CD4-positive, alpha-beta T cell treated with Interleukin-21 for 1 hour (primary cell): ENCODE data around the gene KNDC1.
"Not testable (repeated sequence)": the region's sequence is repeated elsewhere in the genome, so short reads cannot be mapped to it uniquely, and the experiment has no call there.

Source experiments
- DNase-seq: peaks from one replicate; pipeline ENCODE4 v3.0.0-alpha.2; 2020

KNDC1 gene

DNA sequence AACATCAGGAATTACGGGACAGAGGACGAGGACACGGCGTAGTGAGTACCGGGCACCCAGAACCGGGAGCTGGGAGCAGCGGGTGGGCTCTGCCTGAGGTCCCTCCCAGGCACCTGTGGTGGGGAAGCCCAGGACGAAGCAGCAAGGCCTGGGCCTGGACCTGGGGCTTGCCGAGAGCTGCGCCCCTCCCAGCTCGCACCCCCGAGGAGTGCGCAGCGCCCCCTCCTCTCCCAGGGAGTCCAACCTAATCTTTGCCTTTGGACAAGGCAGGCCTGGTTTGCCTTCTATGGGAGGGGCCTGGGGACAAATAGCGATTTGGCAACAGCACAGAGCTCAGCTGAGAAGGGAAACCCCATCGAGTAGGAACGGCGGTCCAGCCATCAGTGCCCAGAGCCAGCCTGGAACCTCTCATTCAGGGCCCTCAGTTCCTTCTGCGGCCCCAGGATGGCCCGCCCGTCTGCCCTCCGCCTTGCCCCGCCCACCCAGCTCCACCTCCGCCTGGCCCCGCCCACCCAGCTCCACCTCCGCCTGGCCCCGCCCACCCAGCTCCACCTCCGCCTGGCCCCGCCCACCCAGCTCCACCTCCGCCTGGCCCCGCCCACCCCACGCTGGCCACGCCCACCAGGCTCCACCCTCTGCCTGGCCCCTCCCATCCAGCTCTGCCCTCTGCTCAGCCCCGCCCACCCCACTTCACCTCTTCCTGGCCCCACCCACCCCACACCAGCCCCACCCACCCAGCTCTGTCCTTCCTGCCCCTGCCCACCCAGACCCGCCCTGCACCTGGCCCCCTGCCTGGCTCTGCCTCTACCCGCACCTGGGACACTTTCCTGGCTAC lies 32.5 kb upstream of the KNDC1 start:
- peak; percentile 6 for DNase-seq

- DNase-seq: no peak
These were observed 31.6 kb upstream of the KNDC1 start for GRCh38 chr10:133128126-133129070.

DNA sequence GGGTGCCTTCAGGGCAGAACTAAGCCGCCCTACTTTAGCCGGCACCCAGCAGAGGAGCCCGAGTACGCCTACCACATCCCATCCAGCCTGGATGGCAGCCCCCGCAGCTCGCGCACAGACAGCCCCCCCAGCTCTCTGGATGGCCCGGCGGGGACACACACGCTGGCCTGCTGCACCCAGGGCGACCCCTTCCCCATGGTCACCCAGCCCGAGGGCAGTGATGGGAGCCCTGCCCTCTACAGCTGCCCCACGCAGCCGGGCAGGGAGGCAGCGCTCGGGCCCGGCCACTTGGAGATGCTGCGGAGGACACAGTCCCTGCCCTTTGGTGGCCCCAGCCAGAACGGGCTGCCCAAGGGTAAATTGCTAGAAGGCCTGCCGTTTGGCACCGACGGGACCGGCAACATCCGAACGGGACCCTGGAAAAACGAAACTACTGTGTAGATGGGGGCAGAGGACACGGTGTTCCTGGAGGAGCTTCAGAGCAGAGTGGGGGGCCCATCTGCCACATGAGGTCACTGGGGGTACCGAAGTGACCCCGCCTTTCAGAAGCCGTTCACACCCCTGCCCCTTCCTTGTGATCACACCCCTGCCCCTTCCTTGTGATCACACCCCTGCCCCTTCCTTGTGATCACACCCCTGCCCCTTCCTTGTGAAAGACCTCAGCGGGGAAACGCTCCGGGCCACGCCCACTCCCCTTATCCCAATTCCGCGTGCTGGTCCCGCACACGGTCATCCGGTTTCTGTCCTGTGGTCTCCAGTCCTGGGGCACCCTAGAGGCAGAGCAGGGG lies 30.8 kb upstream of the KNDC1 start:
- no peak for DNase-seq

DNA sequence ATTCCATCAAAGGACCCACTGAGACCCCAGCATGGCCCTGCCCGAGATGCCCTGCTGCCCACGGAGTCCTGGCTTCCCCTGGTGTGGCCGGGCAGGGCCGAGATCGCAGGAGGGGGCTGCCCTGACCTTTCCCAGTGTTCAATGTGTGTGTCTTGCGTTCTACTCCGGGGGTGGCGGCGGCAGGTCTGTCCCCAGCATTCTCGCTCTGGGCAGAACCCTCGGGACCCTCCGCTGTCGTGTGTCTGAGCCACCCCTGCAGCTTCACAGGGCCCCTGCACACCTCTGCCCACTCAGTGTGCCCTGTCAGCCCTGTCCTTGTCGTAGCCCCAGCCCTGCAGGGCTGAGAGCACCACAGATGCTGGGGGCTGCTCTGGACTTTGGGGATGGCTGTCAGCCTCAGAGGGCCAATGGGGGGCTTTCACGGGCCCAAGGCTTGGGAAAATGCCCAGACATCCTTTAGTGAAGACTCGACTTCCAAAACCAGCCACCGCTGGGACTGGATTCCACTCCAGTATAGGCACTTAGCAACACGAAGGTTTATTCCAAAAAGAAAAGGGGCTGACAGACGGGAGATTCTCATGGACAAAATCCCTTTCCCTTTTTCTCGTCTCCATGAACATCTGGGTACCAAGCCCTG lies 30.0 kb upstream of the KNDC1 start:
- DNase-seq: no peak

GRCh38 chr10:133130602-133131001 lies 29.4 kb upstream of the KNDC1 start:
- no peak for DNase-seq

DNA sequence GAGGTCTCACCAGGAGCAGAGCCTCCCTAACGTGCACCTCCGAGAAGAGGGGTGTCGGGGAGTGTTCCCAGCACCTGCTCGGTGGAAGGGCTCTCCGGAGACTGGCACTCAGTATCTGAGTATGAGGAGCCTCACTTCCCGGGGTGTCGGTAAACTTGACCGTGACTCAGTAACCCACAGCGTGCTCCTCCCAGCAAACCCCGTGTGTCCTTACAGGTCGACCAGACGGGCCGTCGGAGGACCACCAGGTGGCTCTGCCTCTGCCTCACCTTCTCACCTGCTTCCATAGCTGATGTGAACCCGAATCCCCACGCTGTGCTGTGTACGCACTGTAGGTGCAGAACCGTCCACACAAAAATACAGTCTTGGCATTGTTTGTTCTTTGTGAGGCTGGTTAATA lies 29.0 kb upstream of the KNDC1 start:
- DNase-seq: no peak

- DNase-seq: no peak
These were observed 28.1 kb upstream of the KNDC1 start for GRCh38 chr10:133131734-133132472.

DNA sequence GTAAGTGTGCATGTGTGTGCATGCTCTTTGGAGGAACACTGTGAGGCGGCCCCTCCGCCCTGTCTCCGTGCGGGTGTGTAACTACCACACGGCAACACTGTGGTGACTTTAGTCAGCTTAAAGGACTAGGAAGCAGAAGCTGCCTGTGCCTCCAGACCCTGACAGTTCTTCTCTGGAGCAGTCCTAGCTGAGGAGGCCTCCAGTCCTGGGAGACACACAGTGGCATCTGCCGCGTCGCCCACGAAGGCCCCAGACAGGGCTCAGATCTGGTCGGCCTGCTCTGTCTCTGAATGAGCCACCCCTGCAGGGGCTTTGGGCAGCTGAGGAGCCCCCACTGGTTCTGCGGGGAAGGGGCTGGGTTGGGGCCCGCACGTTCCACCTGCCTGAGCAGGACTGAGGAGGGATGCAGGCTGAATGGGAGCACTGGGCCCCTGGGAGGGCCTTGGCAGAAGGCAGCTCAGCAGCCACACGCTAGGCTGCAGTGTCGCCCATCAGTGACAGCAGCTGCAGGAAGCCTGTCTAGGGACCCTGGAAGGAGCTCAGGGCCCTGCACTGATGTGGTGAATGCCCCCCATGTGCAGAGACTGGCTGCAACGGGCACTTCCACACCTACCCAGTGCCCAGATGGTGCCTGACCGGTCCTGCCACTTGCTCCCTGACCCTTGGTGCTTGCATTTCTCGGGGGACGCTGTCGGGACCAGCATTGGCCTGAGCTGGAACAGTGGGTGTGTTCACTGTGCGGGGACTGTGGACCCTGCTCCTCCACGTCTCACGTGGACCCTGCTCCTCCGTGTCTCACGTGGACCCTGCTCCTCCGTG lies 27.3 kb upstream of the KNDC1 start:
- no peak for DNase-seq

DNA sequence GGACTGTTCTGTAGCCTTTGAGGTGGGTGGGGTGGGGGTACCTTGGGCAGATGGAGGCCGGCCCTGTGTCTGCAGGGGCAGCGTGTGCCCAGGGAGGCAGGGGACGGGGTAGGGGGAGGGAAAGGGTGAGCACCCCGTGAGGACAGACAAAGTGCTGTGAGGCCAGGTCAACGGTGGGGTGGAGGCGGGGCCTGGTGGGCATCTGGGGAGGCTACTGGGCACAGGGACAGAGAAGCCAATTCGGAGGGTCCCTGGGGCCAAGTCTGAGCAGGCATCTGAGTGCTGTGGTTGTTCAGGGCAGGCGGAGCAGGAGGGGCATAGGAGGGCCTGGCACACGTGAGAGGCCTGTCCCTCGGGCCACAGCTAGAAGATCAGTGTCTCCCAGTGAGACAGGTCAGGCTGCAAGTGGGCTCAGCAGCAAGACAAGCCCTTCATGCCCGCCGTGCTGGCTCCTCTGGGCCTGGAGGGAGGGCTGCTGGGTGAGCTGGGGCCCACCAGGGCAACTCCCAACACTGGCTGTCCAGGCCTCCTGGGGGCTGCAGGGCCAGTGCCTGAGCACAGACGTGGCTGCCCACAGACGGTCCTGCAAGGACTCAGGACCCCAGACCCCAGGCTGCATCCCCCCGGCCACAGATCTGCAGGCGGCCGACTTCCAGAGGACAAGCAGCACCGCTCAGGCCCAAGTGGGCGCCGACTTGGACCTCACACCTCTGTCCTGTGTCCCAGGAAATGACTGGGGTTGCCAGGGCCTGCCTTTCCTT lies 26.4 kb upstream of the KNDC1 start:
- DNase-seq: no peak

DNA sequence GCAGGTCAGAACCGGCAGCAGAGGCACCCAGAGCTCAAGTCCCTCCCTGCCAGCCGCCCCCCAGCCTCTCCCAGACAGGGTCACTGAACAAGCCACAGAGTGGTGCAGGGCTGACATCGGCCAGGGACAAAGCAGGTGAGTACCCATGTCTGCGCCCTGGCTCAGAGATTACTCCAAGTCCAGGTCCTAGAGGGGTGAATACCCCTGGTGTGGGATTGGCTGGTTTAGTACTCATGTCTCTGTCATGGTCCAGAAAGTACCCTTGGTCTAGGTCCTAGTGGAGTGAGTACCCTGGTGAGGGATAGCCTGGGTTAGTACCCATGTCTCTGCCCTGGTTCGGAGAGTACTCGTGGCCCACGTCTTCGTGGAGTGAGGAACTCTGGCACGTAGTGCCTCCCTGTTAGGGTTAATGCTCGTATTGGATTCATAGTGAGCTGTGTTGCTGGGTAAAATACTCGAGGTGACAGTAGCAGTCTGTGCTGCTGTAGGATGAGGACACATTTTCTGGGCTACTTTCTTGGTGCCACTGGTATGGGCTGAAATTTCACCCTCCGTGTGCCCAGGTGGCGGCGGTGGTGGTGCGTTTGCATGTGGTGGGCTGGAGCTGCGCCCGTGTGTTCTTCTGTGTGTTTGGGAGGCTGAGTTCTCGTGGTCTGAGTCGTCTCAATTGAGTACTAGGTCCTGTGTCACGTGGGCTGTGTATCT lies 25.5 kb upstream of the KNDC1 start:
- DNase-seq: no peak

DNA sequence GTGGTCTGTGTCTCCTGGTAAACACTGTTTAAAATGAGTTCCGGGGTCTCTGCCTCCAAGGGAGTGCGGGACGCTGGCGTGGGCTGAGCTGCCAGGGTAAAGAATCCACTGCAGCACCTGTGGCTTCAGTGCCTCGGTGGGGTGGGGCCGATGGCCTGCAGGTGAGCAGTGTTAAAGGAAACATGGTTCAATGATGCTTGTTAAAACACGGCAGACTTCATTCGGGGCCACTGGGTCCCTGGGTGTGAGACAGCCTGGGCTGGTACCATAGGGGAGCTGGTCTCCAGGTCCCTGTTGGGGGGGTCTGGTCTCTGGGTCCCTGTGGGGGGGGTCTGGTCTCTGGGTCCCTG lies 24.9 kb upstream of the KNDC1 start:
- no peak for DNase-seq

- not testable (repeated sequence) for DNase-seq
These were observed 22.4 kb upstream of the KNDC1 start for GRCh38 chr10:133137486-133138145.

DNA sequence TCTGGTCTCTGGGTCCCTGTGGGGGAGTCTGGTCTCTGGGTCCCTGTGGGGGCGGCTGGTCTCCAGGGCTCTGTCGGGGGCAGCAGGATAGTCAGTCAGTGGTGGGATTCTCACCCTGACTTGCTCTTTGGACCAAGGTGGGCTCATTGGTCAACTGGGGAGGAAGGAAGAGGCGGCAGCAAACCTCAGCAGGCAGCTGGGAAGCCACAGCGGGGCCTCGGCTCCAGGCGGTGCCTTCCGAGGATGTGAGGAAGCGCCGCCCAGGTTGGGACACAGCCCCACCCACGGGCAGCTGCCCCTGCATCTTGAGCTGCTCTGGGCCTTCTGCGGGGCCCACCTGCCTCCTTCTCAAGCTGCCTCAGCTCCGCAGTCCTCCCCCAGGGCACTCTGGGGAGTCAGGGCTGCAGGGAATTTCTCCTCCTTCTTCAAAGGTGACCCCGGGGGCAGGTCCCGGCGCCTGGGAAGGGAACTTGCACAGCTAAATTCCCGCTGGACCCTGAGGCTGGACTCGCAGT lies 20.4 kb upstream of the KNDC1 start:
- DNase-seq: no peak

- DNase-seq: no peak
These were observed 19.4 kb upstream of the KNDC1 start for GRCh38 chr10:133140417-133141143.

DNA sequence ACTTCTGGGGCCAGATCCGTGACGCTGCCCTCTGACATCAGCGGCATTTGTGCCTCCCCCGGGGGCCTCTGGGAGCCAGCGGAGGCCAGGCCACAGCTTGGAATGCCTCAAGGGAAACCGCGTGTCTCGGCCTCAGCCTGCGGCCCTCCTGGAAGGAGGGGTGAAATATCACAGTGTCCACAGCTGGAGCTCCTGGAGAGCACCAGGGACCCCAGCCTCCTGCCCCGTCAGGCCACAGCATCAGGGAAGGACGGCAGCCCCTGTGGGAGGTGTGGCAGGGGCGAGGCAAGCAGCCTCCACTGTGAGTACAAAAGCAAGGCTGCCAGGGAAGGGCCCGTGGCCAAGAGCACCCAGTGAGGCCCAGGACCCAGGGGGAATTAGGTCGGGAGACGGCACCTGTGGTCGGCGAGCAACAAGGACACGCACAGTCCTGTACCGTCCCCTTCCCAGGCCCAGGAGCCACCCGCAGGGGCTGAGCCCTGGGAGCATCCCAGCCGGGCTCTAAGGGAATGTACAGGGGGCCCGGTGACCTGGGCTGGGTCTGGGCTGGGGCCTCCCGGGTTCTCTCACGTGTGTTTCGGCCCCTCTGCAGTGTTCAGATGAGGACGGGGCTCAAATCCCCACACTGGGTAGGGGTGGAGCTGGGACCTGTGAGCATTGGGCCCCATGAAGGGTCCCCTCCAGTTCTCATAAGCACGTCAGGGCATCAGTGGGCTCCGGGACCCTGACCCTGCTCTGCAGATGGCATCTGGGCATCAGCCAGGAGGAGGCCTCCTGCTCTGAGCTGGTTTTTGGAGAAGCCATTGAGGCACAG lies 18.7 kb upstream of the KNDC1 start:
- no peak for DNase-seq

DNA sequence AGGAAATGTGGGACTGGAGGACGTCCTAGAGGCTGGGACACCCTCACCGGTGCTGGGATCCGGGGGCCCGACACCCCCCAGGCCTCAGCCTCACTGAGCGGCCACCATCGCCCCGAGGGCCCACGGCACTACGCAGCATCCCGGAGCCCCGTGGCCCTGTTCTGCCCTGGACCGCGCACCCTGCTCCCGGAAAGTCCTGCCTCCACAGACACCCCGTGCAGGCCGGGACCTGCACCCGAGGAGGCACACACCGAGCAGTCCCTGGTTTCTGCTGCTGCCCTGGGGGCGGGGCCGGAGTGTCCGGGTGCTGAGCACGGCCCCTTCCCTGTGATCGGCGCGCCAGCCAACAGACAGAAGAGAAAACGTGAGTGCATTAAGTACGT lies 18.1 kb upstream of the KNDC1 start:
- DNase-seq: no peak

- no peak for DNase-seq
These were observed 17.4 kb upstream of the KNDC1 start for GRCh38 chr10:133142523-133143199.
